Fibroblast of skin of left biceps (primary cell): ENCODE data around the gene IFT57.
"Not testable (repeated sequence)": the region's sequence is repeated elsewhere in the genome, so short reads cannot be mapped to it uniquely, and the experiment has no call there.

Experiments
- DNase-seq, 2 experiments: peaks; one replicate each; pipeline ENCODE4 v3.0.0-alpha.2; 2013; ENCODE audit warnings: low read depth in 2 of 2

IFT57 gene, protein sequence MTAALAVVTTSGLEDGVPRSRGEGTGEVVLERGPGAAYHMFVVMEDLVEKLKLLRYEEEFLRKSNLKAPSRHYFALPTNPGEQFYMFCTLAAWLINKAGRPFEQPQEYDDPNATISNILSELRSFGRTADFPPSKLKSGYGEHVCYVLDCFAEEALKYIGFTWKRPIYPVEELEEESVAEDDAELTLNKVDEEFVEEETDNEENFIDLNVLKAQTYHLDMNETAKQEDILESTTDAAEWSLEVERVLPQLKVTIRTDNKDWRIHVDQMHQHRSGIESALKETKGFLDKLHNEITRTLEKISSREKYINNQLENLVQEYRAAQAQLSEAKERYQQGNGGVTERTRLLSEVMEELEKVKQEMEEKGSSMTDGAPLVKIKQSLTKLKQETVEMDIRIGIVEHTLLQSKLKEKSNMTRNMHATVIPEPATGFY

DNA sequence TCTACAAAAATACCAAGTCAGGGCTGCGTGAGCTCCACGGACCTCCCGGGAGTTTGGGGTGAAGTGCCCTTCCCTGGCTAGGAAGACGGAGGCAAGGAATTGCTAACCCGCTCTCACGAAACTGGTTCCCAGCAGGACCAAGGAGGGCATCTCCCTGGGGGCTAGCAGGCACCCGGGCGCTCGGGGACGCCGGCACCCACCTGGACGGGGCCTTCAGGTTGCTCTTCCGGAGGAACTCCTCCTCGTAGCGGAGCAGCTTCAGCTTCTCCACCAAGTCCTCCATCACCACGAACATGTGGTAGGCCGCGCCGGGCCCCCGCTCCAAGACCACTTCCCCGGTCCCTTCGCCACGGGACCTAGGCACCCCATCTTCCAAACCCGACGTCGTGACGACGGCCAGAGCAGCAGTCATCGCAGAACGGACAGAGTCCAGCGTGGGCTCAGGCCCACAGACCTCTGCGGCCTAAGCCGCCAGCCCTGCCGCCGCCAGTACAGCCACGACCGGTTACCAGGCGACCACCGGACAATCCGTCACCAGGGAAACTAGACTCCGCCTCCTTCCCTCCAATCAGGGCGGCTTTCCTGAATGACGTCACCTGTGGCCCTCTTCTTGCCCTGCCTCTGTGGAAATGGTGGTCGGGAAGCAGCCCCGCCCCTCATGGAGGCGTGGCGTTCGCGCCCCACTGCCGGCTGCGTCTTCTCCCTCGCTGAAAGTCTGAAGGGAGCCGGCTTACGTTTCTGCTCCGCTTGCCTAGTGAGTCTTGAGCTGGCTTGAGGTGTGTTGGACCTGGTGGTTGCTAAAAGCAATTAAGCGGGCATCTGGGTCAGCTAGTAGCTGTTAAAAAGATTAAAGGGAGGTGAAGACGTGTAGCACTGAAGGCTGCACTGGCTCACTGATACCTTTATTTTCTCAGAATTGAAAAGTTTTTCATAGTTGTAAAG lies at the start of gene IFT57:
TSS of gene IFT57 (minus strand) at position 514 of the 942 bp plus-strand sequence. CDS start at position 412, 102 bp downstream.
- peak; percentile 91 to 93 for DNase-seq

DNA sequence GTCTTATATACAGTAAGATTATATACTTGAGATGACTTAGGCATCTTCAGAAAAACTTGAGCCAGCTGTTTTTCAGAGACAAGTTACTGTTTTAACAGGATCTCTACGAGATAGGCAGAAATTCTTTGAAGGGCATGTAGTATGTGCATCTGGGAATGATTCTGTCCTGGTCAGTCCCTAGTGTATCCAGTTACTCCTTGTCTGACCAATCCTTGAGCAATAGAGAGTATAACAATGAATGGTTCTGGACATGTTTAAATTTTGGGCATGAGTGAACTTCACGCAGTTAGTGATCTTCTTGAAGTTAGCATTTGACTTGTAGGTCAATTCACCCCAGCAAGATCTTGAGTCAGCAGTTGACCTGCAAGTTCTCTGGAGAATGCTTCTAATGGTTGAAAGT lies 49.4 kb upstream of the IFT57 start:
- DNase-seq, result no peak

- not testable (repeated sequence) for DNase-seq
Measured at GRCh38 chr3:108268235-108268634, 46.0 kb upstream of the IFT57 start.

DNA sequence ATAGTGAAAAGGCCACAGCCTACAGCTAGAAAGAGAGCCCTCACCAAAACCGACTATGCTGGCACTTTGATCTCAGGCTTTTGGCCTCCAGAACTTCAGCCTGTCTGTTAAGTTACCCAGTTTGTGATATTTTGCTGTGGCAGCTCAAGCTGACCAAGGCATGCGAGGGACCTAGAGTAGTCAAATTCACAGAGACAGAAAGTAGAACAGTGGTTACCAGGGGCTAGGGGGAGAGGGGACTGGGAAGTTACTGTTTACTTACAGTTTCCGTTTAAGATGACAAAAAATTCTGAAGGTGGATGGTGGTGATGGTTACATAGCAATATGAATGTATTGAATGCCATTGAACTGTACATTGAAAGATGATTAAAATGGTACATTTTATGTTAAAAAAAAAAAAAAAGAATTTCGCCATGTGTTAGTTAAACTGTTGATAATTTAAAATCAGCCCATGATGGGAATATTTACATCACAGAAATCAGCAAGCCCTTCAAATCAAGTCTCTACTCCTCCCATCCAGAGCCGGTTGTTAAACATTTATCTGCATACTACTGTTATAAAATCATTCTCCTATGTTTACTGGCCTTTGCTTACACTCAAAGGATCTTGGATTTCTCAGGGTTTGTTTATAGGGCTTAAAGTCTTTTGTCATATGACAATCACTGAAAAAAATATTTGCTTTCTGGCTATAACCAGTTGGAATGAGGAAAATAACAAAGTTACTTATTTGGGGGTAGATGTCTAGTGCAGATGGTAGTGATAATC lies 42.5 kb upstream of the IFT57 start:
- DNase-seq, result not testable (repeated sequence)

GRCh38 chr3:108255131-108255530 lies 32.9 kb upstream of the IFT57 start:
- no peak for DNase-seq

GRCh38 chr3:108251844-108252243 lies 29.6 kb upstream of the IFT57 start:
- DNase-seq, result no peak

- DNase-seq, result no peak
Measured at GRCh38 chr3:108251265-108251664, 29.0 kb upstream of the IFT57 start.

GRCh38 chr3:108250626-108251025 lies 28.4 kb upstream of the IFT57 start:
- no peak for DNase-seq

GRCh38 chr3:108243243-108243642 lies 21.0 kb upstream of the IFT57 start:
- no peak for DNase-seq

DNA sequence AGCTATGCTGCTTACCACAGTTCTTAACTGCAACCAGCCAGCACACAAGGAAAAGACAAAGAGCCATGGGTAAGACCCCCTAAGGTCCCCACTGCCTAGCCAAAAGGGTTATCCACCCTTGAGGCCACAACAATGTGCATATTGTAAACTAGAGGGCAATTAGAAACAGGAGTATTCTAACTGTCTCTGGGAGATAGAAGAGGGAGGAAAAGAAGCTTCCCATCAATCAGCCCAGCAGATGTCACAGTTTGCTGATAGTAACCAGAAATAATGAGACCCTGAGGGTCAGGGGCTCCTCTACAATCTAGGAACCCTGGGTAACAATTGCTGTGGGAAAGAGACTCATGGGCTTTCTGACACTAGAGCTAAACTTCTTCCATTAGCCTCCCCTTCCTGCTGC lies 20.6 kb upstream of the IFT57 start:
- DNase-seq, result no peak

- DNase-seq, result no peak
Measured at GRCh38 chr3:108241721-108242120, 19.5 kb upstream of the IFT57 start.

GRCh38 chr3:108241146-108241545 lies 18.9 kb upstream of the IFT57 start:
- no peak for DNase-seq

DNA sequence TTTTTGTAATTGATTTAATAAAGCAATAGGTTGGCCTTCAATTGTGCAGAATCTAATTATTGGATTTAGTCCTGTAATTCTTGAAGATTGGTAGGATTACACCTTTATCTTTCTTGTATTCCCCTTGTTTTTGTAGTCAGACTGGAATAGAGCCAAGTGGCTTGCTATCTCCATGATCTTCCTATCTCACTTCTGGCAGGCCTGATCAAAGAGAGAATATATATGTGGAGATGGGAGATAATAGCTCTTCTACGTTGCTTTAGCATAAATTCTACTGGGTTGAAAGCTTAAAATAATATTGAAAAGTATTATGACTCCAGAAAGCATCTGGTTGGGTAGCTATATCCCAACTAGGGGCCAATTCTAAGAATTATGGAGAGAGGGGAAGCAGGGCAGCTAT lies 16.9 kb upstream of the IFT57 start:
- no peak for DNase-seq

DNA sequence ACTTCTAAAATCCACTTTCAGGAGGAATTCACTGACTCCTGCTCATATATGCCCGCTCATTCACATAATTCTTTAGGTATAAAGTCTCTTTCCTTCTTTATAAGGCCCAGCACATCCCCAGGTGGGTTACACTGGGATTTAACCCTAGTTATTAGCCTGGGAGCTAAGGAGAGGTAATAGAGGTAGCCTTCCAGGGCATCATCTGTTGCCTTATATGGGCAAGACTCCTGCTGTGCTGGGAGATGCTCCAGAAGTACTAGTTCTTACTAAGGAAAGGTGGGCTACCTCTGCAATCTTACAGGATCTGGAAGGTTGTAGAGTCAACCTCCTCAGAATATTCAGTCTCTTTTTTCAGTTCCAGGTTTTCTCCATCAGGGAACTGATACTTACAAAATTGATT lies 13.1 kb upstream of the IFT57 start:
- no peak for DNase-seq

DNA sequence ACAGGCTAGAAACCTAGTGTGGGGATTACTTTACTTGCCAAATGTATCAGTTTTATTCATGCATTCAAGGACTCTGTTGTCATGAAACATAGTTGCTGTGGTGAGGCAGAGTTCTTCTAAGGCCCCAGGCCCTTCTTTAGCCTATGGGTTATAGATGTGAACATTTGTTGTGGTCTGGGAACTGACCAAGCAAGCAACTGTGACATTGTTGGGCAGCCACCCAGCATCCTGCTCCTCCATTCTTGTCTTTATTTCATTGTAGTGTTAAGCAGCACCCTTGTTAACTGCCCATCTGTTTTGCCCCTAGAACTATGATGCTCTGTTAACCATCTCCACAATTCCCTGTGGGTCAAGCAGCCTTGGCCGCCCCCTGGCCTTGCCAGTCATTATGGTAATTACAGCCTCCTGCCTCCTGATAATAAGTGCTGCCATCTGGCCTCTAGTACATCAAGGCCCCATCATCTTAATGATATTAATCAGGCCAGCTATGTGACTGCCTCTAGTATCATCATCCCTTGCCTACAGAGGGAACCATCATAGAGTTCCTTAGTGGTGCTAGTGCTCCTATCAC lies 12.2 kb upstream of the IFT57 start:
- DNase-seq, result no peak

GRCh38 chr3:108228286-108228685 lies 6.1 kb upstream of the IFT57 start:
- DNase-seq, result no peak

DNA sequence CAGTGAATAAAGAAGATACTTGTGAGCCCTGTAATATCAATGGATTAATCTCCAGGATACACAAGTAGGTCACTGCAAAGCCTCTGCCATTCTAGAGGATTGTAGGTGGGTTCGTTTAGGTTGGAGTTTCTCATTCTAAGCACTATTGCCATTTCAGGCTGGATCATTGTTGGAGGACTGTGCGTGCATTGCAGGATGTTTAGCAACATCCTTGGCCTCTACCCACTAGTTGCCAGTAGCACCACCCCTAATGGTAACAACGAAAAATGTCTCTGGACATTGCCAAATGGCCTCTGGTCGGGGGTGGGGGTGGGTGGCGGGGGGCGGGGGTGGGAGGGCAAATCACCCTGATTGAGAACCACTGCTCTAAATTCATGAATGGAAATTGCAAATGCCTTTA lies 4.9 kb upstream of the IFT57 start:
- DNase-seq, result no peak

DNA sequence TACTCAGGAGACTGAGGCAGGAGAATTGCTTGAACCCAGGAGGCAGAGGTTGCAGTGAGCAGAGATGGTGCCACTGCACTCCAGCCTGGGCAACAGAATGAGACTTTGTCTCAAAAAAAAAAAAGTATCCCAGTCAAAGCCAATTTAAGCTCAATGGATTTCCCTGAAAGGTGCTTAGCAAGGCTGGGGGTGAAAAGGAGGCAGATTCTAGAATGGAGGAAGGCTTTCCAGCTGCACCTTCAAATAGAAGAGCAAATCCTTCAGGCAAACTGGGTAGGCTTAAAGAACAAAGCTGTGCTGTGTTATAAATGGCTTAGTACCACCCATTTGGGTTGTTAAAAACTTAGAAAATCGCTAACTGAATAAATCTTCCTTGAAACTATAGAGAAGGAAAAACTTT lies 3.0 kb upstream of the IFT57 start:
- DNase-seq, result no peak

GRCh38 chr3:108223928-108224327 lies 1.7 kb upstream of the IFT57 start:
- DNase-seq, result no peak

- DNase-seq, result no peak
Measured at GRCh38 chr3:108222853-108223565, 785 bp upstream of the IFT57 start.

- no peak for DNase-seq
Measured at GRCh38 chr3:108221393-108221792, 831 bp downstream of the IFT57 start.
